GM18505 (cell line): Measurements from ENCODE around the gene CLEC18A.

ENCODE experiments used
- ATAC-seq: cut with Tn5 transposase; IDR thresholded peaks from one replicate; pipeline ENCODE4 v1.9.1; 2021; ENCODE audit not compliant: unreplicated experiment
- POLR2A ChIP-seq: IDR thresholded peaks from 4 replicates; pipeline ENCODE4 v1.6.1; 2011; ENCODE audit warnings: borderline replicate concordance; ENCODE audit not compliant: insufficient read depth, insufficient read length; ENCODE audit errors: extremely low read depth

The CLEC18A gene

DNA sequence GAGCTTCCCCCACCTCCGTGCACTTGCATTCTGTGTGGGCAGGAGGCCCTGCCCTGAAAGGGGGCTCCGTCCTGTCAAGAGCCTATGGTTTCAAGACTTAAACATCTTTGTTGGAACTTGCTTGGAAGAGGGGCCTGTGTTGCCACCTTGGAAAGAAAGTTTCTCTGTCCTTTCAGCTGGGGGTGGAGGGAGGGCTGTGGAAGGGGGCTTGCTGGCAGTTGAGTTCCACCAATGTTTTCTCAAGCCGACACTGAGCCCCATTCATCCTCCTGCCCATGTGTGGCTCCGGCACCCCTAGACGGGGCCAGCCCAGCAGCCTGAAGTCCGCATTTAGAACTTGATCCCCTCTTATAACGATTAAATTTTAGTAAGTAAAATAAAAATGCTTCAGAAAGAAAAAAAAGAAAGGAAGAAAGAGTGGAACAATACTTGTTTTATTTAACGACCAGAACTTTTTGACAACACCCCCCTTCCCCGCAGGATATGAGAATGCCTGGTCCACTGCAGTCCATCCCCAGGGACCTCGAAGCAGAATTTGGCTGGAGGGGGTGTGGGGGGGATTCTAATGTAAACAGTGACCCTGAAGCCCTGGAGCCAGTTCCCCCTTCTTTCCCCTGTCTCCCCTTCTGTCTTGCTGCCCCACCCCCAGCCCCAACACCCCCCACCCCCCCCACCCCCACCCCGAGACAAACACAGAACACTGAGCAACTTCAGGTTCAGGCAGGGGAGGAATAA, 26.9 kb upstream of the CLEC18A start:
- ATAC-seq = no peak
- TF ChIP-seq POLR2A = no peak

DNA sequence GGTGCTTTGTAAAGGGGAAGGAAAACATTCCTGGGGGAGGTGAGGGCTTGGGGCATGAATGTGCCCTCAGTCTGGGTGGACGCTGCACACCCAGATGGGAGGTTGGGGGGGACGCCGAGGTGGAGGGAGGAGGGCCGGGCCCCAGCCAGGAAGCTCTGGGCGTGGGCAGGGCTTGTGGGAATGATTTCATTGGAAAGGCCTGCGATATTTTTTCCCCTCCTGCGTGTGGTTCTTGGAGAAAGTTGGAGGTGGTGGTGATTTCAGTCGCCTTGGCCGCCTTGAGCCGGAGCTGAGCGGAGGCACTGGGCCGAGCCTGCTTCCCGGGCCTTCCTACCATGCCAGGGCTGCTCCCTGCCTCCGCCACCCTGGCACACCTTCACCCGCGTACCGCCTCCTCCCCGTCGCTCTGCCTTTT, 26.4 kb upstream of the CLEC18A start:
- no peak for TF ChIP-seq POLR2A
- ATAC-seq = no peak

DNA sequence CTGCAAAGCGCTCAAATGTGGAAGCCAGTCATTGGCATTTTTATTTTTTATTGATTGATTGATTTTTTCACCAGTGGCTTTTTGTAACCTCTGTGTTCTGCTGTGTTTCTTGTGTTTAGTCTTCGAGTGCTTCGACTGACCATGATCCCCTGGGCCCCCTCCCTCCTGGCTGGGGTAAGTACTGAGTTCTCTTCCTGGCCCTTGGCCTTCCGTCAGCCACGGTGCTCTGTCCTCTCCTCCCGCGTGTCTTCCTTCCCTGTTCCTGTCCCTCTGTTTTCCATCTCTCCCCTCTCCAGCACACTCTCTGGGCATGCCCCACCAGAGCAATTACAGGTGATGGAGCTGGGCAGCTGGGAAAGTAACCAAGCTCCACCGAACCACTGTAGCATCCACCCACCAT, 25.8 kb upstream of the CLEC18A start:
- TF ChIP-seq POLR2A = no peak
- ATAC-seq = no peak

DNA sequence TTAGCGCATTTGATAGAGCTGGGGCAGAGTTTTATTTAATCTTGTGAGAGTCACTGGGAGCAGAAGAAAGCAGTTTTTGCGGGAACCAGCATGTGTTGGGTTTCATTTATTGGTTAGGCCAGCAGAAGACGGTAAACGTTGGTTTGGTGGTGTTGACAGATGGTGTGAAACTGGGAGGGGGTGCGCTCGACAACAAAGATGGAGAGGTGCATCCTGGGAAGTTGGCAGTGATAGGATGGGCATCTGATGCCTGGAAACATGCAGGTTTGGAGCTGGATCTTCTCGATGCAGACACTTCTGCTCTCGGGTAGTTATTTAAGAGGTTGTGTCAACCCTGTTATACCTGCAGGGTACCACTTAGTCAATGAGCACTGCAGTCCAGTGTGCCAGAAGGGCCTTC, 24.9 kb upstream of the CLEC18A start:
- no peak for ATAC-seq
- TF ChIP-seq POLR2A = no peak

DNA sequence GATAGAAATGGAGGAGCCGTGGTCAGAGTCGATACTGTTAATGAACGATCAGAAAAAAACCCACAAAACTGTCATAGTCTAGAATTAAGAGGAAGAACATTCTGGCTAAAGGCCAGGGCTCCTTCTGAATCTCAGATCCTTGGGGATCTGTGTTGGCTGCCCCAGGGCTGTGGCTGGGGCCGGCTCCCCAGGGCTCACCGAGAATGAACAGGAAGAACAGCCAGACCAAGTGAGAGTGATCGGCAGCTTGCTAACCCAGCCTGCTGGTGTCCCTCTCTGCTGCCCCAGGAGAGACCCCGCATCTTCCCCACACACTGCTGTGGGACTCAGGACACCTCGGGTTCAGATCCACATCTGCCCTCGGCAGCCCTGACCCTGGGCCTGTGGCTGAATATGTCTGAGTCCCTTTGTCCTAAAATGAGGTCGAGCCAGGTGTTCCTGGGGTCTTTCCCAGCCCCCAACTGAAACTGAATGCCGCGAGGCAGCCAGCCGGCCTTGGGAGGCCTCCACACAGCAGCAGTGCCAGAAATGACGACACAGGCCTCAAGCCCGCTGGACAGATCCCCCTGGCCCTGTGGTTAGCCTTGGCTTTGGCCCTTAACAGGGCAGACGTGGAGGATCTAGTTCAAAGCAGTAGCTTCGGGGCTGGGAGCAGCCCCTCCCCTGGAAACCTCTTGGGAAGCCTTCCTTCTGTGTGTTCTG, 23.9 kb upstream of the CLEC18A start:
- no peak for ATAC-seq

DNA sequence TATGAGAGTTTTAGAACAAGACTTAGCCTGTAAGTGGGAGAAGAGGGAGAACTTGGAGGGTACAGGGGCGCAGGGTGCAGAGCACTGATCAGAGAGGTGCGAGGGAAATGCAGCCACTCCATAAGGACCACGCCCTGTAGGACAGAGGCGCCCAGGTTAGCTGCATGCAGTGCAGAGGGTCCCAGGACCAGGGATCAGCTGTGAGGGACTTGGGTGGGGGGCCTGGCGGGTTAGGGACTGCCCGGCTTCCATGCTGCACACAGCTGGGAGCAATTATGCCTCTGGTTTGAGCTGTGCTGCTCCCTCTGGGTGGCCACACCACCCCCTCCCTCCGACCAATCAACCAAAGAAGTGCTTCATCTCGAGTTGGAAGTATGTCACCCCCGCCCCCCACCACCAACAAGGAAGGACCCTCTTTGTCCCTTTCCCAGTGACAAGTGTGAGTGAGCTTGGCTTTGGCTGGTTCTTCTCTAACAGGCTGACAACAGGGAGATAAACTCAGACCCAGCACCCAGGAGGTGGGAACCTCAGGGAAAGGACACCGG, 22.2 kb upstream of the CLEC18A start:
- ATAC-seq = no peak
- no peak for TF ChIP-seq POLR2A

More for the DNA sequence above, 23.9 kb upstream of the CLEC18A start:
- TF ChIP-seq POLR2A = no peak

DNA sequence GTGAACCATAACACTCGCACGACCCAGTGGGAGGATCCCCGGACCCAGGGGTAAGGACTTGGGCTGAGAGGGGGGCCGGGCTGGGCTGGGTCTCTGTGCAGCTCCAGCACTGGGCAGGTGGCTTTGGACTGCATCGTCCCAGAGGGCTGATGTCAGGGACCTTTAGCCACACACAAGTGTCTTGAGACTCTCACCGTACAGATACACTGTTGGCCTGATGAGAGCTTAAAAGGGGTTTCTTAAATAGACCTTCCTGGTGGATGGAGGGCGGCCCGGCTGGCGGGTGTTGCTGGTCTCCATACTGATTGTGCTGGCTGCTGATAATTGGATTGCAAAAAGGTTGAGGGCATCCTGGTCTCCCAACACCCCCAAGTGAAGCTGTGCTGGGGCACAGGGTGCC, 21.7 kb upstream of the CLEC18A start:
- TF ChIP-seq POLR2A = no peak

DNA sequence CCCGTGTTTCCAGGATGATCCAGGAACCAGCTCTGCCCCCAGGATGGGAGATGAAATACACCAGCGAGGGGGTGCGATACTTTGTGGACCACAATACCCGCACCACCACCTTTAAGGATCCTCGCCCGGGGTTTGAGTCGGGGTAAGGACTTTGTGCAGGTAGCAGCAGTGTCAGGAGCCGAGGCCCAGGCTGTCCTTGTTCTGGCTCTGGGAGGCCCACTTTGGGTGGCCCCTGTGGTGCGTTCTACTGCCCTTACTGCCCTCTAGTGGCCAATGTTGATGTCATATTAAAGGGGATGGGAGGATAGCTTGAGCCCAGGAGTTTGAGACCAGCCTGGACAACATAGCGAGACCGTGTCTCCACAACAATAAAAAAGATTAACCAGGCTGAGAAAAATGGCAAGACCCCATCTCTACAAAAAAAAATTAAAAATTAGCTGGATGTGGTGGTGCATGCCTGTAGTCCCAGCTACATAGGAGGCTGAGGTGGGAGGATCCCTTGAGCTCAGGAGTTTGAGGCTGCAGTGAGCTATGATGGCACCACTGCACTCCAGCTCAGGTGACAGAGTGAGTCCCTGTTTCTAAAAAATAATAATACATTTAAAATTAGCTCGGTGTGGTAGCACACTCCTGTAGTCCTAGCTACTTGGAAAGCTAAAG, 20.9 kb upstream of the CLEC18A start:
- ATAC-seq = no peak
- TF ChIP-seq POLR2A = no peak

More for the DNA sequence above, 21.7 kb upstream of the CLEC18A start:
- no peak for ATAC-seq

DNA sequence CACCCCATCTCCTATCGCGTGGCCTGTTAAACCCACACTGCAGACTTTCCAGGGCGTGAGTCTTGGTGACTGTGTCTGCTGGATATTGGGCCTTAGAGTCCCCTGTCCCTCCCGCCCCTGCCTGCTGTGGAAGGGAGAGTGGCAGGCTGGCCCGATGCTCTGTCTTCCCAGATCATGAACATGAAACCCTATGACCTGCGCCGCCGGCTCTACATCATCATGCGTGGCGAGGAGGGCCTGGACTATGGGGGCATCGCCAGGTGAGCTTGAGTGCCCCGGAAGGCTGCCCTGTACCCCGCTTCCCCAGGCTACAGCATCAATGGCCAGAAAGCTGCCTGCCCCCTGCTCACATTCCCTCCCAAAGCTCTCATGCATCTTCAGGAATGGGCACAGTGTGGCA, 19.5 kb upstream of the CLEC18A start:
- ATAC-seq = no peak
- TF ChIP-seq POLR2A = no peak

DNA sequence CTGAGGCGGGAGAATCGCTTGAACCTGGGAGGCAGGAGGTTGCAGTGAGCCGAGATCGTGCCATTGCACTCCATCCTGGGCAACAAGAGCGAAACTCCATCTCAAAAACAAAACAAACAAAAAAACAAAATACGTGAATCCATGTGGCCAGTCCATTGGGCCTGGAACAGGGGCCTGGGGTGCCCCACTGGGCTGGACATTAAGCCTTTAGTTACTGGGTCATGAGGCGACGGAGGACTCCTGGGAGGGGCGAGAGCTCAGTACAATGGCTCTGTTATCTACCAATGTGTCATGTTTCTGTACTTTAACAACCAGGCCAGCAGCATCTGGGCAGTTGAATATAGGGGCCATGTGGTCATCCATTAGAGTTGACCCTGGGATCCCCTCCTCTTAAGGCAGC, 18.9 kb upstream of the CLEC18A start:
- no peak for TF ChIP-seq POLR2A
- ATAC-seq = no peak

DNA sequence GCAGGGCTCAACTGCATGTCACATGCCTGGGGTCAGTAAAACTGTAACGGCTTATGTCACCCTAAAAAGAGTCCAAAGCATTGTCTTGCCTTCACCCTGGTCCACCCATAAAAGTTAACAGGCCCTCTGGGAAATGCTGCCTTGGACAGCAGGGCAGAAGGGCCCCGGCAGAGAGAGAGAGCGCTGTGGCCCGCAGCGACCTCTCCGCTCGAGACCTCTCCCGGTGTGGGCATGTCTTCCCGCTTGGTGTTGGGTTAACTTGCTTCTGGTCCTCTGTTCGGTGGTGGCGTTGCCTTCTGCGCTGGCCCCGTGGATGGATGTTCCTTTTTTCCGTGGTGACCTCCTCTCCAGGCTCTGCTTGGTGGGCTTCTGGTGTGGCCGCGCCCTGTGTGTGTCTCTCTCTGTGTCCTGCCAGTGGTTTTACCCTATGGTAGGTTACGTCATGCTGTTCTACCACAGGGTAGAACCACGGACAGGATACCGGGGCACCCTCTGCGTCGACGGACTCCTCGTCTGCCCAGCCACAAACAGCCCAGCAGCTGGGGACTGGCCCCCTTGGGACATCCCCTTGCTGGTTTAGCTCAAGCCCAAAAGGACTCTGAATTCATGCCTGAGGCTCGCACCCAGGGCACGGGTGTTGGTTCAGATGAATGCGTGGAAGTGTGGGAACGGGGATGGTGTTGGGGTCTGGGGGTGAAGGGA, 18.3 kb upstream of the CLEC18A start:
- TF ChIP-seq POLR2A = no peak
- ATAC-seq = no peak

DNA sequence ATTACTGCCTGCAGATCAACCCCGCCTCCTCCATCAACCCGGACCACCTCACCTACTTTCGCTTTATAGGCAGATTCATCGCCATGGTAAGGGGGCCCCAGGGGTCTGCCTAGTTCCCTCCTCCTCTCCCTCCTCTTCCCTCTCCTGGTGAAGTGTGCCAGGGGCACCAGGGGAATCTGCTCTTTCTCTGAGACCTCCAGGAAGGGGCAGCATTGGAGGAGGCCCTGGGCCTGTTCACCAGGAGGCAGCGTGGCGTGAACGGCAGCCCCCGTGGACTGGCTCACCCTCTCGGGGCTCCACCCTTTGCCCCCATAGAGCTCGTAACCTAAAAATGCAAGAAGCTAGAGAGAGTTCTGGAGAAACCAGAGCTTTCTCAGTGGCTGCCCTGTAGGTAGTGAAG, 17.1 kb upstream of the CLEC18A start:
- TF ChIP-seq POLR2A = no peak
- no peak for ATAC-seq

DNA sequence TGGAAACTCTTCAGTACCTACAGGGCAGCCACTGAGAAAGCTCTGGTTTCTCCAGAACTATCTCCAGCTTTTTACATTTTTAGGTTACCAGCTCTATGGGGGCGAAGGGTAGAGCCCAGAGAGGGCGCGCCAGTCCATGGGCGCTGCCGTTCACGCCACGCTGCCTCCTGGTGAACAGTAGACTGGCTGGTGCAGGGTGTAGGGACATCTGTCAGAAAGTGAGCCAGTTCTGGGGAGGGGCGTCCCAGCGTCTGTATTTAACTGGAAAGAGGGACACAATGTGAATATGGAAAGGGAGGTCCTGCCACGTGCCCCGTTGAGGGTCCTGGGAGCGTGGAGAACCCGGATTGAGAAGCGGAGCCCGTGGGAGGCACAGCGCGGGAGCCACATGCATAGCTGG, 16.4 kb upstream of the CLEC18A start:
- TF ChIP-seq POLR2A = no peak
- ATAC-seq = no peak
